Lower leg skin (tissue), 3 donors: ENCODE results near the gene DLD.

Experiments used
- POLR2A ChIP-seq, 2 donors: fragments of 450-650 bp; IDR thresholded peaks; one replicate each; pipeline ENCODE4 v1.6.1; 2016 to 2017; ENCODE audit warnings: antibody characterized with exemption in 2 of 2, mild to moderate bottlenecking in 1 of 2, moderate library complexity in 1 of 2
- TF ChIP-seq, protein P1 (sequence below), 3 donors: fragments of 450-650 bp; IDR thresholded peaks; one replicate each; pipeline ENCODE4 v1.5.1; 2016; ENCODE audit warnings: antibody characterized with exemption in 3 of 3, mild to moderate bottlenecking in 3 of 3, moderate library complexity in 2 of 3

DNA sequence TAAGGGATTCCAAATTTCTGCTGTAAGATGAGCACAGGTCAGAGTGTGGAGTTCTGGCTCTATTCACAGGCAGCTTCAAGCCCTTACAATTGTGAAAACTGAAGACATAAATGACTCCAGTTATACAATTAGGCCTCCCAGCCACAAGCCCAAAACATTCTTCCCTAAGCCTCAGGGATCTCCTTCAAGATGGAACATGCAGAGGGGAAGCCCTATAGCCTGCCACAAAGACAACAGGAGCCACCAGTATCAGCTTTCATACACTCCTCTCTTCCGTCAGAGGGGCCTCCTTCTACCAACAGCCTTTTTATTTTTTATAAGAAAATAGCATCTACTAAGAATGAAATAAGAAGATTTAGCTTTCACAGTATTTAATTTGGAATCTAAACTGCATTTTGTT, 46.5 kb downstream of the DLD start:
- TF ChIP-seq, protein P1, sequence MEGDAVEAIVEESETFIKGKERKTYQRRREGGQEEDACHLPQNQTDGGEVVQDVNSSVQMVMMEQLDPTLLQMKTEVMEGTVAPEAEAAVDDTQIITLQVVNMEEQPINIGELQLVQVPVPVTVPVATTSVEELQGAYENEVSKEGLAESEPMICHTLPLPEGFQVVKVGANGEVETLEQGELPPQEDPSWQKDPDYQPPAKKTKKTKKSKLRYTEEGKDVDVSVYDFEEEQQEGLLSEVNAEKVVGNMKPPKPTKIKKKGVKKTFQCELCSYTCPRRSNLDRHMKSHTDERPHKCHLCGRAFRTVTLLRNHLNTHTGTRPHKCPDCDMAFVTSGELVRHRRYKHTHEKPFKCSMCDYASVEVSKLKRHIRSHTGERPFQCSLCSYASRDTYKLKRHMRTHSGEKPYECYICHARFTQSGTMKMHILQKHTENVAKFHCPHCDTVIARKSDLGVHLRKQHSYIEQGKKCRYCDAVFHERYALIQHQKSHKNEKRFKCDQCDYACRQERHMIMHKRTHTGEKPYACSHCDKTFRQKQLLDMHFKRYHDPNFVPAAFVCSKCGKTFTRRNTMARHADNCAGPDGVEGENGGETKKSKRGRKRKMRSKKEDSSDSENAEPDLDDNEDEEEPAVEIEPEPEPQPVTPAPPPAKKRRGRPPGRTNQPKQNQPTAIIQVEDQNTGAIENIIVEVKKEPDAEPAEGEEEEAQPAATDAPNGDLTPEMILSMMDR (IDR thresholded peaks at IDR 0.05), result no peak
- no peak for TF ChIP-seq POLR2A (IDR thresholded peaks at IDR 0.05)
